HG03342 (cell line): ENCODE results near the gene RPP25L.
"Not testable (repeated sequence)": the region's sequence is repeated elsewhere in the genome, so short reads cannot be mapped to it uniquely, and the experiment has no call there.

Experiments used
- ATAC-seq: cut with Tn5 transposase; IDR thresholded peaks from one replicate; pipeline ENCODE4 v1.9.1; 2021; ENCODE audit warnings: mild to moderate bottlenecking, moderate library complexity; ENCODE audit not compliant: unreplicated experiment

RPP25L gene

GRCh38 chr9:34611811-34612787 lies at the start of gene RPP25L:
TSS of gene RPP25L (minus strand) at chr9:34612097. CDS start at chr9:34611296, 801 bp downstream.
- ATAC-seq: peak; percentile 80

GRCh38 chr9:34659592-34660253 lies 47.8 kb upstream of the RPP25L start:
- no peak for ATAC-seq

GRCh38 chr9:34658461-34658860 lies 46.6 kb upstream of the RPP25L start:
- no peak for ATAC-seq

GRCh38 chr9:34656992-34657391 lies 45.1 kb upstream of the RPP25L start:
- ATAC-seq: no peak

- no peak for ATAC-seq
Measured at GRCh38 chr9:34655394-34655793, 43.5 kb upstream of the RPP25L start.

- no peak for ATAC-seq
Measured at GRCh38 chr9:34654323-34655051, 42.6 kb upstream of the RPP25L start.

- ATAC-seq: no peak
Measured at GRCh38 chr9:34653151-34654072, 41.5 kb upstream of the RPP25L start.

GRCh38 chr9:34652602-34653000 lies 40.7 kb upstream of the RPP25L start:
- no peak for ATAC-seq

GRCh38 chr9:34651876-34652601 lies 40.1 kb upstream of the RPP25L start, which contains the start of gene IL11RA:
TSS of gene IL11RA (plus strand) at chr9:34652185. CDS start at chr9:34655218, 3,033 bp downstream.
- no peak for ATAC-seq

- ATAC-seq: no peak
Measured at GRCh38 chr9:34651321-34651720, 39.4 kb upstream of the RPP25L start.

GRCh38 chr9:34650816-34651215 lies 38.9 kb upstream of the RPP25L start:
- ATAC-seq: no peak

GRCh38 chr9:34648673-34649072 lies 36.8 kb upstream of the RPP25L start:
- no peak for ATAC-seq

GRCh38 chr9:34647651-34648050 lies 35.8 kb upstream of the RPP25L start:
- no peak for ATAC-seq

- ATAC-seq: no peak
Measured at GRCh38 chr9:34647084-34647403, 35.1 kb upstream of the RPP25L start.

- ATAC-seq: peak; percentile 82
Measured at GRCh38 chr9:34646211-34647083, 34.5 kb upstream of the RPP25L start, which contains the start of gene GALT. TSS of gene GALT (plus strand) at chr9:34646675. CDS start at chr9:34646705, 30 bp downstream.

- no peak for ATAC-seq
Measured at GRCh38 chr9:34644766-34645314, 32.9 kb upstream of the RPP25L start.

- no peak for ATAC-seq
Measured at GRCh38 chr9:34642679-34643078, 30.8 kb upstream of the RPP25L start.

- not testable (repeated sequence) for ATAC-seq
Measured at GRCh38 chr9:34639322-34639721, 27.4 kb upstream of the RPP25L start.
